Activated naive CD4-positive, alpha-beta T cell treated with anti-CD3 and anti-CD28 coated beads, Interleukin-2, amount 50 U/mL, for 72 hours (primary cell): Measurements from ENCODE around the gene TICAM1. TPM values are rescaled to one million over a fixed set of nuclear protein-coding genes. Genes with fewer than 3 reads are reported as not detected.
A peak's percentile ranks its signal among the peaks of the same experiment; 100 is the strongest.
"Not testable (repeated sequence)": the region's sequence is repeated elsewhere in the genome, so short reads cannot be mapped to it uniquely, and the experiment has no call there.

Experiments used
- ATAC-seq, 2 donors: fragments of 150-1000 bp; cut with Tn5 transposase; 2 replicates each; pipeline ENCODE4 v1.10.0; 2021; ENCODE audit warnings: mild to moderate bottlenecking in 2 of 2, moderate library complexity in 2 of 2
- DNase-seq, 2 donors: peaks; one replicate each; pipeline ENCODE4 v3.0.0; 2021 to 2022; ENCODE audit warnings: low spot score in 2 of 2
- H3K27ac Mint-ChIP-seq, 2 donors: one replicate each; pipeline ENCODE4 v1.8.0; 2022; ENCODE audit warnings: mild to moderate bottlenecking in 2 of 2, mixed read lengths in 2 of 2
- H3K36me3 Mint-ChIP-seq, 2 donors: one replicate each; pipeline ENCODE4 v1.8.0; 2022; ENCODE audit warnings: mixed read lengths in 2 of 2
- H3K9me3 Mint-ChIP-seq, 2 donors: one replicate each; pipeline ENCODE4 v1.8.0; 2022; ENCODE audit warnings: mixed read lengths in 2 of 2
- total RNA-seq, 2 donors: library from RNA; stranded (reverse); gene quantifications; one replicate each; pipeline ENCODE4 v1.2.3, GENCODE V29; 2022

Gene TICAM1
- total RNA-seq, 2 donors from 2014 or later = 18.8 to 27.5 TPM

DNA sequence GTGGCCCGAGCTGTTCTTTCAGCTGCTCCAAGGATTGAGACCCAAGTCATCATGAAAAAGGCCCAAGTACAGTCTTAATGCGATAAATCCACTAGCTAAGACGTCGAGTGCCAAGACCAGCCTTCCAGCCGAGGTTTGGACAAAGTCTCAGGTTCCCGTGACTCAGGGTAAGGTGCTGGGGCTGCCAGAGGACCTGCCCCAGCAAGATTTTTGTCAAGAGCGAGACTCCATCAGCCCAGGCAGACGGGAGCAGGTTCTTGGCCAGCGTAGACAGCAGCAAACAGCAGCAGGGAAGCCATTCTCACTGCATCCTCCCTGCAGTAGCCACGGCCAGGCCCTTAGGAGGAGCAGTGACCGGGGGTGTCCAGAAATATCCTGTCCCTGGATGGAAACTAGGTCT lies 36.5 kb downstream of the TICAM1 start:
- no peaks in the 10 kb centered on the region for H3K9me3 Mint-ChIP-seq
- peaks cover 11 to 28% of the 10 kb centered on the region in 2 donors for H3K36me3 Mint-ChIP-seq
- DNase-seq (no peak), ATAC-seq (no peak)
- peak overlapping the region; percentile 23 to 93 for H3K27ac Mint-ChIP-seq

DNA sequence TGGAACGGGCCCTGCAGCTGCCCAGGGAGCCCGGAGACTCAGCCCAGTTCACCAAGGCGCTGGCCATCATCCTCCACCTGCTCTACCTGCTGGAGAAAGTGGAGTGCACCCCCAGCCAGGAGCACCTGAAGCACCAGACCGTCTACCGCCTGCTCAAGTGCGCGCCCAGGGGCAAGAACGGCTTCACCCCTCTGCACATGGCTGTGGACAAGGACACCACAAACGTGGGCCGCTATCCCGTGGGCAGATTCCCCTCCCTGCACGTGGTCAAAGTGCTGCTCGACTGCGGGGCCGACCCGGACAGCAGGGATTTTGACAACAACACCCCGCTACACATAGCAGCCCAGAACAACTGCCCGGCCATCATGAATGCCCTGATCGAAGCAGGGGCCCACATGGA lies 38.2 kb downstream of the TICAM1 start:
- not testable (repeated sequence) for DNase-seq, ATAC-seq, H3K9me3 Mint-ChIP-seq
- H3K36me3 Mint-ChIP-seq = peaks cover 11 to 28% of the 10 kb centered on the region in 2 donors
- H3K27ac Mint-ChIP-seq = peak overlapping the region; percentile 29 to 87

DNA sequence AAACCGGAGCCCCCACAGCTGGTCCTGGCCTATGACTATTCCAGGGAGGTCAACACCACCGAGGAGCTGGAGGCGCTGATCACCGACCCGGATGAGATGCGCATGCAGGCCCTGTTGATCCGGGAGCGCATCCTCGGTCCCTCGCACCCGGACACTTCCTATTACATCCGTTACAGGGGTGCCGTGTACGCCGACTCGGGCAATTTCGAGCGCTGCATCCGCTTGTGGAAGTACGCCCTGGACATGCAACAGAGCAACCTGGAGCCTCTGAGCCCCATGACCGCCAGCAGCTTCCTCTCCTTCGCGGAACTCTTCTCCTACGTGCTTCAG lies 38.7 kb downstream of the TICAM1 start:
- not testable (repeated sequence) for ATAC-seq, DNase-seq, H3K9me3 Mint-ChIP-seq
- peak overlapping the region; percentile 29 to 87 for H3K27ac Mint-ChIP-seq
- H3K36me3 Mint-ChIP-seq = peaks cover 11 to 28% of the 10 kb centered on the region in 2 donors

DNA sequence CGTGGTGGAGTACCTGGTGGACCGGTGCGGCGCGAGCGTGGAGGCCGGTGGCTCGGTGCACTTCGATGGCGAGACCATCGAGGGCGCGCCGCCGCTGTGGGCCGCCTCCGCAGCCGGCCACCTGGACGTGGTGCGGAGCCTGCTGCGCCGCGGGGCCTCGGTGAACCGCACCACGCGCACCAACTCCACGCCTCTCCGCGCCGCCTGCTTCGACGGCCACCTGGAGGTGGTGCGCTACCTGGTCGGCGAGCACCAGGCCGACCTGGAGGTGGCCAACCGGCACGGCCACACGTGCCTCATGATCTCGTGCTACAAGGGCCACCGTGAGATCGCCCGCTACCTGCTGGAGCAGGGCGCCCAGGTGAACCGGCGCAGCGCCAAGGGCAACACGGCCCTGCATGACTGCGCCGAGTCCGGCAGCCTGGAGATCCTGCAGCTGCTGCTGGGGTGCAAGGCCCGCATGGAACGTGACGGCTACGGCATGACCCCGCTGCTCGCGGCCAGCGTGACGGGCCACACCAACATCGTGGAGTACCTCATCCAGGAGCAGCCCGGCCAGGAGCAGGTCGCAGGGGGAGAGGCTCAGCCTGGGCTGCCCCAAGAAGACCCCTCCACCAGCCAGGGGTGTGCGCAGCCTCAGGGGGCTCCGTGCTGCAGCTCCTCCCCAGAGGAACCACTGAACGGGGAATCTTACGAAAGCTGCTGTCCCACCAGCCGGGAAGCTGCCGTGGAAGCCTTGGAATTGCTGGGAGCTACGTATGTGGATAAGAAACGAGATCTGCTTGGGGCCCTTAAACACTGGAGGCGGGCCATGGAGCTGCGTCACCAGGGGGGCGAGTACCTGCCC lies 39.3 kb downstream of the TICAM1 start:
- ATAC-seq, H3K9me3 Mint-ChIP-seq: not testable (repeated sequence)
- peak in 1 of 2 donors; percentile 63 for DNase-seq
- H3K27ac Mint-ChIP-seq = peak overlapping the region; percentile 79 to 87
- H3K36me3 Mint-ChIP-seq = peaks cover 11 to 28% of the 10 kb centered on the region in 2 donors

DNA sequence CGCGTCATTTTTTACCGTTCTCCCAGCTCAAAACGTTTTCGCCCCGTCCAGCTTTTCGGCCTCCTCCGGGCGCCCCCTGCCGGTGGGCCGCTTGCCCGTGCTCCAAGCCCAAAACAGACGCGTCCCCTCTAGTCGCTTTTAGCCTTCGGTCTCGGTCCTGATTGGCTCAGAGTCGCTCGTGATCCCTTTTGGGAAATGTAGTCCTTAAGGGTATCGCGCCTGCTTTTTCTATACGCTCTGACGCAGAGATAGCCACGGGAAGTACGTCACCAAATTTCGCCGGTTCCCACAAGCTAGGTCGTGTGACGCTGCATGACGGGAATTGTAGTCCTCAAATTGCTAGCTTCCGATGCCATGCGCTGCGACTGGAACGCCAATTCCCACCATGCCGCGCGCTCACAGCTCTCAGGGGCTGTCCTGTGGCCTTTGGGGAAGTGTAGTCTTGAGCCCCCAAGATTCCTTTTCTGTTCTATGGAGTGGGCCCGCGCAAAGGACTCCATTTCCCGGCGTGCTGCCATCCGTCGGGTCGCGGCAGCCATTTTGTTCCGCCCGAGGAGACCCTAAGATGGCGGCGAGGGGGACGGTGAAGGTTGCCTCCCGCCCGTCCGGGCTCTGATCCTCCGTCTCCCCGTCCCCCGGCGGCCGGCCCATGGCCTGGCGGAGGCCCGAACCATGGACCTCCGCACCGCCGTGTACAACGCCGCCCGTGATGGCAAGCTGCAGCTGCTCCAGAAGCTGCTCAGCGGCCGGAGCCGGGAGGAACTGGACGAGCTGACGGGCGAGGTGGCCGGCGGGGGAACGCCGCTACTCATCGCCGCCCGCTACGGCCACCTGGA lies 40.1 kb downstream of the TICAM1 start, which contains the start of gene FEM1A:
Gene FEM1A, plus strand, starts transcription at position 552 of the 836 bp plus-strand sequence. Its CDS starts 121 bp downstream, at position 673.
- peaks cover 5 to 21% of the 10 kb centered on the region in 2 donors for H3K36me3 Mint-ChIP-seq
- no peaks in the 10 kb centered on the region for H3K9me3 Mint-ChIP-seq
- DNase-seq (peak; percentile 99), ATAC-seq (peak; percentile 91 to 95)
- peak within 1 kb of the TSS; percentile 87 to 95 for H3K27ac Mint-ChIP-seq

DNA sequence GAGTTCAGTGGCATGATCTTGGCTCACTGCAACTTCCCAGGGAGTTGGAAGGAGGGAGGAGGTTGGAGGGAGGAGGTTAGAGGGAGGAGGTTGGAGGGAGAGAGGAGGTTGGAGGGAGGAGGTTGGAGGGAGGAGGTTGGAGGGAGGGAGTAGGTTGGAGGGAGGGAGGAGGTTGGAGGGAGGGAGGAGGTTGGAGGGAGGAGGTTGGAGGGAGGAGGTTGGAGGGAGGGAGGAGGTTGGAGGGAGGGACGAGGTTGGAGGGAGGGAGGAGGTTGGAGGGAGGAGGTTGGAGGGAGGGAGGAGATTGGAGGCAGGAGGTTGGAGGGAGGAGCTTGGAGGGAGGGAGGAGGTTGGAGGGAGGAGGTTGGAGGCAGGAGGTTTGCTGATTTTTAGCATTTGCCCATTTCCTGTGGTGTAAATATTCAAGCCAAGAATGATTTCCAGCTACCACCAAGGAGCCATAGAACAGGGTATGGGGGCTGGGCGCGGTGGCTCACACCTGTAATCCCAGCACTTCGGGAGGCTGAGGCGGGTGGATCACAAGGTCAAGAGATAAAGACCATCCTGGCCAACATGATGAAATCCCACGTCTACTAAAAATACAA lies 45.0 kb downstream of the TICAM1 start:
- not testable (repeated sequence) for H3K27ac Mint-ChIP-seq

DNA sequence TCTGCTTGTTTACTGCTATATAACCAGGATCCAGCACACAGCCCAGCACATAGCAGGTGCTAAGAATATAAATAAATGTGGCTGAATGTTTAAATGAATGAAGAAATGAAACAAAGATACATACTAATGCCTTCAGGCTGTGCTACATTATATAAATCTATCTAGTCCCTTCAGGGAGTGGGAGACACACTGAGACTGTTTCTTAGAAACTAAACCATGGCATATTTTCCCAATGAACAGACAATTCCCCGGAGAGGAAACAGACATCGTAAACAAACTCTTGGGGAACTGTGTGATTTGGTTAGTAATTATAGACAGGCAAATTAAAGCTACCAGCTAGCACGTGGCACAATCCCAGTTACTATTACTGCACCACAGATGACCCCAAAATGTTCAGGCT lies 49.7 kb downstream of the TICAM1 start:
- no peaks in the 10 kb centered on the region for H3K36me3 Mint-ChIP-seq
- no peak overlapping the region for H3K27ac Mint-ChIP-seq
- no peaks in the 10 kb centered on the region for H3K9me3 Mint-ChIP-seq
- no peak for DNase-seq
- ATAC-seq = no peak

More for the DNA sequence above, 45.0 kb downstream of the TICAM1 start:
- not testable (repeated sequence) for DNase-seq, ATAC-seq, H3K9me3 Mint-ChIP-seq, H3K36me3 Mint-ChIP-seq

DNA sequence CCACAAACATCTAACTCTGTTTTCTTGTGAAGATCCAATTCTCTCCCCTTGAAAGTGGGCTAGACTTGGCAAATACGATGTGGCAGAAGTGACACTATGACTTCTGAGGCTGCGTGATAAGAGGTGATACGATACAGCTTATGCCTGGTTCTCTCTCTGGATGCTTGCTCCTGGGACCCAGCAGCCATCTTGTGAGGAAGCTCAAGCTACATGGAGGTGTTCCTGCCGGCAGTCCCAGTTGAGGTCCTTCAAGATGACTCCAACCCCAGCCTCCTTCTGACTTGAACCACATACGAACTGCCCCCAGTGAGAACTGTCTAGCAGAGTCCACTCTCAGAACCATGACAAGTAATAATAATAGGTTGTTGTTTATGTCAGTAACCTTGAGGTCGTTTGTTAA lies 50.7 kb downstream of the TICAM1 start:
- Mint-ChIP-seq H3K36me3 (no peaks in the 10 kb centered on the region), H3K9me3 (no peaks in the 10 kb centered on the region), H3K27ac (no peak overlapping the region)
- DNase-seq (no peak), ATAC-seq (no peak)

DNA sequence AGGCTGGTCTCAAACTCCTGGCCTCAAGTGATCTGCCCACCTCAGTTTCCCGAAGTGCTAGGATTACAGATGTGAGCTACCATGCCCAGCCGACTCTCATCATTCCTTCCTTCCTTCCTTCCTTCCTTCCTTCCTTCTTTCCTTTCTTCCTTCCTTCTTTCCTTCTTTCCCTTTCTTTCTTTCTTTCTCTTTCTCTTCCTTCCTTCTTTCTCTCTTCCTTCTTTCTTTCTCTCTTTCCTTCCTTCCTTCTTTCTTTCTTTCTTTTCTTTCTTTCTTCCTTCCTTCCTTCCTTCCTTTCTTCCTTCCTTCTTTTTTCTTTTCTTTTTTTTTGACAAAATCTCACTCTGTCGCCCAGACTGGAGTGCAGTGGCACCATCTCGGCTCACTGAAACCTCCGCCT lies 53.4 kb downstream of the TICAM1 start:
- H3K36me3 Mint-ChIP-seq, ATAC-seq, H3K27ac Mint-ChIP-seq, DNase-seq, H3K9me3 Mint-ChIP-seq: not testable (repeated sequence)

DNA sequence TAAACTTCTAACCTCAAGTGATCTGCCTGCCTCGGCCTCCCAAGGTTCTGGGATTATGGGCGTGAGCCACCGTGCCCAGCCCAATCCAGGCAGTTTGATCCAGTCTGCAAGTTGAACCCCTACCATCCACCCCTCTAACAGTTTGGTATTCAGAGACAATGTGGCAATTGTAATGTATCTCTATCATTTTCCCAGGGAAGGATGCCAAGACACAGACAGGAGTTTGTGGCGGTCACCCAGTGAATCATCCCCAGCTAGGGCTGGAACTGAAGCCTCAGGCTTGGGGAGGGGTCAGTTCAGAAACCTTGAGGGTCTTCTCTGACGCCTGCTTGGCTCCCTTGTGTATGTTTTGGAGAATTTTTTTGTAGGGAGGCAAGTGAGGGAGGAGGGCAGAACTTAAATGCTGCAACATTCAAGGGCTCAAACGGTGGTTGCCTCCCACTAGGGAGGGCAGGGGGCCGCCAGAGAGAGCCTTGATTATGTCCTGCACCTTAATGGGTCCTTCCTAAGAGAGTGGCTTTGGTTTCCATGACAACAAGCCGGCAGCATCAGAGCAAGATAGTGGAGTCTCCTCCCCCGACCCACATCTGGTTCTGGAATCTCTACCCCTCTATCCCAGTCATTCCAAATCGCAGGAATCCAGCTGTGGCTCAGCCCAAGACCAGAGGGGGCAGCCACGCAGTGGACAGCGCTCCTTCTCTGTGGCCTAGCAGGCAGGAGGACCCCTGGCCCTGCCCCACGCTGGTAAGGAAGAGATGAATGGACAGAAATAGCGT lies 54.9 kb downstream of the TICAM1 start:
- Mint-ChIP-seq H3K36me3 (no peaks in the 10 kb centered on the region), H3K27ac (no peak overlapping the region), H3K9me3 (no peaks in the 10 kb centered on the region)
- DNase-seq (no peak), ATAC-seq (no peak)

DNA sequence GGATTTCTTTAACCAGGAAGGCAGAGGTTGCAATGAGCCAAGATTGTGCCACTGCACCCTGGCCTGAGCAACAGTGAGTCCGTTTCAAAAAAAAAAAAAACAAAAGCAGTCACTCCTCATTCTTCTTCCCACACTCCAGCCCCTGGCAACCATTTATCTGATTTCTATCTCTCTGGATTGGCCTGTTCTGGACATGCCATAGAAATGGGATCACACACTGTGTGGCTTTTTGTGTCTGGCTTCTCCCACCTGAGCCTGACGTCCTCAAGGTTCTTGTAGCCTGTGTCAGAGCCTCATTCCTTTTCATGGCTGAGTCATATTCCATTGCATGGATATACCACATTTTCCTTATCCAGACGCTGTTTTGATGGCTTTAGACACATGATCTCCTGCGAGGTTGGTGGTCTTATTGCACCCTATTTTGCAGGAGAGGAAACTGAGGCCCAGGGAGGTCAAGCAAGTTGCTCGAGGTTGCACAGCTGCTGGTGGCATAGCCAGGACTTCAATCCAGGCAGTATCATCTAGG lies 55.8 kb downstream of the TICAM1 start:
- ATAC-seq (no peak), DNase-seq (no peak)
- no peaks in the 10 kb centered on the region for H3K9me3 Mint-ChIP-seq
- H3K27ac Mint-ChIP-seq = no peak overlapping the region
- no peaks in the 10 kb centered on the region for H3K36me3 Mint-ChIP-seq

DNA sequence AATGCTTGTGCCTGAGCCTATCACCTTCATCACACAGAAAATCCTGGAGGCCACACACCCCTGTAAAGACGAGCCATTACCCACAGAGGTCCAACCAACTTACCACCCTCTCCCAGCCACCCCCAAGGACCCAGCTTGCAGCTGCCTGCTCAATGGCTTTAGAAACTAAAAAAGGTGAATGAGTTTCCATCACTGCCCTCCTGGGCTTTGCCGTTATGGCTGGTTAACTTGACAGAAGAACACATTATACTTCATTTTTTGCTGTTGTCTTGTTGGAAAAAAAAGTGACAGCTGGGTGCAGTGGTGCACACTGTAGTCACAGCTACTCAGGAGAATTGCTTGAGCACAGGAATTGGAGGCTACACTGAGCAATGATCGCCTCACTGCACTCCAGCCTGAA lies 57.4 kb downstream of the TICAM1 start:
- H3K36me3 Mint-ChIP-seq = no peaks in the 10 kb centered on the region
- ATAC-seq = no peak
- no peak for DNase-seq
- H3K9me3 Mint-ChIP-seq = no peaks in the 10 kb centered on the region
- no peak overlapping the region for H3K27ac Mint-ChIP-seq

DNA sequence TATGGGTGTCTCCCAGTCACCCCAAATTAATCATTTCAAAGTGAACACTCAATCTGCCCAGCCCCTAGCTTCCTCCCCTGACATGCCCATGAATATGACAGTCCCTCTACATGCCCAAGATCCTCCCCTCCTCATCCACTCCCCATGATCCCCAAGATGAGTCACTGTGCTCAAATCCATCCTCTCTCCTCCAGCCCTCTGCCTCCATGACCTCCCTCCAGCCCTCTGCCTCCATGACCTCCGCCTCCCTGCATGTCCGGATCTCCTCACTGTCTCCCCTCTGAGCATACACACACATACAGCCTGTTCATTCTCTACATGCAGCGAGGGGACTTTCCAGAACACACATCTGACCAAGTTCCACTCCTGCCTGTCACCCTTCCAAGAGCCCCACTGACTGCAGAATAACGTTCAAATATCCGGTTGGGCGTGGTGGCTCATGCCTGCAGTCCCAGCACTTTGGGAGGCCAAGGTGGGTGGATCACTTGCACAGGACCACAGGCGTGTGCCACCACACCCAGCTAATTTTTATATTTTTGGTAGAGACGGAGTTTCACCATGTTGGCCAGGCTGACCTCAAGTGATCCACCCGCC lies 58.4 kb downstream of the TICAM1 start:
- DNase-seq (no peak), ATAC-seq (no peak)
- Mint-ChIP-seq H3K9me3 (no peaks in the 10 kb centered on the region), H3K36me3 (no peaks in the 10 kb centered on the region), H3K27ac (no peak overlapping the region)

DNA sequence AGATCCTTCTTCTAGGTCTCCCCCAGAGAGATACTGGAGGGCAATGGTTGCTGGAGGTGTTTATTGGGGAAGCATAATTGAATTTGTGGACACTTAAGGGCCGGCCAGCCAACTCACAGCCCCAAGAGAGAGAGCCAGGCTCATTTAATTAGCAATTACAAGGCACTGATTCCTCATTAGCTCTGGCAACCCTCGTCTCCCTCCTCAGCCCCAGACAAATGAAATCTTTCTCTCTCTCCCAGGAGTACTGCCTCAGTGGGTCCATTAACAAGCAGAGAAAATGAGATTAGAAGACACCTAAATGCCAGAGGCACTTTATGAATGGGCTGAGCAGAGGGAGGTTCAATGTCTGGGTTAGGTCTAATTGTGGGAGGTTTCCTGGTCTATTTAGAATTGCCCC lies 58.9 kb downstream of the TICAM1 start:
- DNase-seq (no peak), ATAC-seq (no peak)
- Mint-ChIP-seq H3K9me3 (no peaks in the 10 kb centered on the region), H3K36me3 (no peaks in the 10 kb centered on the region), H3K27ac (no peak overlapping the region)

DNA sequence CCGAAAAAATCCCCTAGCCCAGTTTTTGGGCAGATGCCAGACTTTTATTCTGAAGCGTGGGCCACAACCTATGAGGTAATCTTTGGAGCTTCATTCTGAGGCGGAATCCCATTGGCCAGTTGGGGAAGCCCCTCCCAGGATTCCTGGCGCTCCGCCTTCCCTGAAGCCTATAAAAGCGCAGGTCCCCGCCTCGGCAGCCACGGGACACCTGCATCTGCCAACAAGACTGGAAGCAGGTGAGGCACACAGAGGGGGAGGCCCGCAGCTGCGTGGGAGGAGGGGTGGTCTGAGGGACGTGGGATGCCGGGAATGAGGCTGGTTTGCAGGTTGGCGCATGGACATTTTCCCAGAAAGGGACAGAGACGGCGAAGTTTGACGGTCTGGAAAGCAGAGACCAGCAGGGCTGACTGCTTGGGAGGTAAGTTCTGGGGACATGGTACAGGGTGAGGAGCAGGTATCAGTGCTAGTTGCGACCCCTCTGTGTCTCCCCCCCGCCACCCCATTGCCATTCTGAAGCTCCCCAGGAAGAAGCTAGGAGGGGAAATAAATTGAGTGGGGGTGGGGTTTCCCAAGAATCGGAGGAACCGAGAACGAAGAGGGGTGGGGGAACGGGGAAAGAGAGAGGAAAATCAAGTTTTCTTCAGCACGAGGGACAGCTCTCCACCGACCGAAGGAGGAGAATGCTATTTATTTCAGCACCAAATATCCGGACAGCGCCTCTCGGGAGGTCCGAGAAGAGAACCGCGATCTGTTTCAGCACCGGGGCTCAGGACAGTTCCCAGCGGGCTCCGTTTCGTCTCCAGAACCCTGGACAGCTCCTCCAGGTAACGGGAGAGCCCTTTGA lies 62.4 kb downstream of the TICAM1 start:
- no peak overlapping the region for H3K27ac Mint-ChIP-seq
- DNase-seq = peak in 1 of 2 donors; percentile 93

More for the DNA sequence above, 62.4 kb downstream of the TICAM1 start:
- ATAC-seq = peak in 1 of 2 donors; percentile 81
- Mint-ChIP-seq H3K9me3 (no peaks in the 10 kb centered on the region), H3K36me3 (no peaks in the 10 kb centered on the region)
